UCSD-AML1 (cell line): ENCODE measurements around the gene RAD52.

ENCODE experiments used
- DNase-seq: peaks from one replicate; lab custom pipeline; 2025; ENCODE audit not compliant: unreplicated experiment; lab: John Stamatoyannopoulos, UW

RAD52 gene

DNA sequence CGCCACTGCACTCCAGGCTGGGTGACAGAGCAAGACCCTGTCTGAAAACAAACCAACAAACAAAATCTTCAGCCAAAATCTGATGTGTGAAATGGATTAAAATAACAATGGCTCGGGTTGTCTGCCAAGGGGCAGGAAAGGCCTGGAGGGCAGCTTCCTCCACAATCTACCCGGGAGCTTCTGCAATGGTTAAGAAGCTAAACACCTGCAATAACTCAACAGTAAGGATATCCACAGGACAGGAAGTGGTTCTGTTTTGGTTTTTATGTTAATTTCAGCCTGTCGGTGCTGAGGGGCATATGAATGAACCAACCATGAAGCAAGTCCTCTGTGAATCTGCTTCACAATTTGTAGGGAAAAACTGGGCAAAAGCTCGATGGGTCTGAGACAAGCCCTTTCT, 34.4 kb downstream of the RAD52 start:
- no peak for DNase-seq

GRCh38 chr12:913919-914698, 35.4 kb downstream of the RAD52 start:
- peak; percentile 18 for DNase-seq

DNA sequence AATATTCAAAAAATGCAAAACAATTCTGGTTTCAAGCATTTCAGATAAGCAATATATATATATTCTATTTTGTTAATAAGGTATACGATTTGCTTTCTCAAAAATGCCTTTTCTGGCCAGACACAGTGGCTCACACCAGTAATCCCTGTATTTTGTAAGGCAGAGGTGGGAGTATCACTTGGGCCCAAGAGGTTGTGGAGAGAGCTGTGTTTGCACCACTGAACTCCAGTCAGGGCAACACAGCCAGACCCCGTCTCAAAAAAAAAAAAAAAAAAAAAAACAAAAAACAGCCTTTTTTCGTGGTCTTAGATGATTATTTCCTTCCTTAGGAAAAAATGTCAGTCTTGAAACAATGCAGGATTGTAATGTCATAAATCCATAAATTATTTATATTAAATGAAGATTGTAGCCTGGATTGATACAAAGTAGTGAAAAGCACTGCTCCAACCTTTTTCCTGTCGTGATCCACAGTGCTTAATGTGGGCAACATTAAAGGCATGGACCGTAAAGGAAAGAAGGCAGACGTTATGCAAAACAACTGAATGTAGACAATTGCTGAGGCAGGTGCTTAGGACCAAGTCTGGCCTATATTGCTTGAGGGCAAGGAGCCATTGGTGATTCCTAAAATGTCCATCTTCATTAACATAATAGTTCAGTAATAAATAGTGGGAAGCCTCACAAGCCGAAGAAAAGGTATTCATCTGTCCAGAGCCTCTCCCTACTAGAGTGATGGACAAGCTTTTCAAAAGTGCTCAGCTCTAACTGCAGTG, 36.8 kb downstream of the RAD52 start:
- DNase-seq: no peak

DNA sequence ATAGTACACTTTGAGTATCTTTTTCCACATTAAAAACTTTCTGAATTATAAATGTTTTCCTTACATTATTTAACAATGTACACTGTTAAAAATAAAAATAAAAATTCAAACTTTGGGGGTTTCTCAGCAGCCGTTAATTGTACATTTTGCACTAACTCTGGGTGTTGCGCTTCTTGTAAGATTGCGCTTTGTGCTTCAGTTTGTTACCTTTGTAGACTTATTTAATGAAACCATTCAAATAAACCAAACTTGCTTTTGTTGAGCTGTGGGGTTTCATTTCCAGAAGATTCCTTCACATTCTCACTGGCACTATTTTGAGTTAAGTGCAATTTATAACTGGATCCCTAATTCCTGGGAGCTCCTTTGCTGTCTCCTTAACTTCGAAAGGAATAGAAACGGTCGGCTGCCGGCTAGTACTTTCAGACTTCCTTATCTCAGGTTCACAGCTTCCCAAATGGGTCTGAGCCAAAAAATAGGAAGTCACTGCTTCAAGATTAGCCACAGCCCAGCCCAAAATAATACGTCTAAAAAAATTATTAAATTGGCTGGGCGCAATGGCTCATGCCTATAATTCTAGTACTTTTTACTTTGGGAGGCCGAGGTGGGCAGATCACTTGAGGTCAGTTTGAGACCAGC, 38.2 kb downstream of the RAD52 start:
- peak; percentile 26 for DNase-seq

DNA sequence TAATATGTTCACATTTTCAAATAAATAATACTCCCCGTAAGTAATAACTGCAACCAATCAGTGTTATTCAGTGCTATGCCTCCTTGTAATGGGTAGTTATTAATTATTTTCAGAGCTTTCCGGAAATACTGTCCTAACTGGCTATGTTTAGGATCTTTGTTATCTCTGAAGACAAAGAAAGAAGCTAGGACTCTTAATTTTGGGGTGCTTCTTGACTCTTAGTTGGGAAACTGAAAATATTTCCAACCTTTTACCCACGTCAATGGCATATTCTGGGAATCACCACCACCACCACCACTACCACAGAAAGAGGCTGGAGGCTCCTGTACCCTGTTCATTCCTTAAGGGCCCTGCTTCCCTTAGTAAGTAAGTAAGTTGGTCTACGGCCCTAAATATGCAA, 39.1 kb downstream of the RAD52 start:
- no peak for DNase-seq

- no peak for DNase-seq
Observed at GRCh38 chr12:909861-910260, 39.6 kb downstream of the RAD52 start.

GRCh38 chr12:907413-908185, 41.9 kb downstream of the RAD52 start:
- no peak for DNase-seq

GRCh38 chr12:906062-906585, 43.4 kb downstream of the RAD52 start:
- no peak for DNase-seq

- peak; percentile 32 for DNase-seq
Observed at GRCh38 chr12:905261-906031, 44.0 kb downstream of the RAD52 start.

DNA sequence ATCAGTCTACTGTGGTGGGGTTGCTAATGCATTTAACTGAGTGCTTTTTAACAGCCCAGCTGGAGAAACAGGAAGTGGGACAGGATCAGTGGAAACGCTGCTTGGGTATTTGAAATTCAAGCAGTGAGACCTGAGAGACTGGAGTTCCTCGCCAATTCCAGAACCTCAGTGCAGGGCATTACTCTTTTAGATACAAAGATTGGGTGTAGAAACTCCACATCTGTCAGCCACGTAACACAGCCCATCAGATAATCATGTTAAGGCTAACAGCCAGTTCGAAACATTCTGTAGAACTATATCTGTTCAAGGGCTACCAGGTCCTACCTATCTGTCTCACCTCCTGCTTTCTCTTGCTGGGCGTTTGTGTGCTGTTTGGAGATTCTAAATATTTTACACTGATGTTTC, 45.5 kb downstream of the RAD52 start:
- DNase-seq: no peak

- DNase-seq: no peak
Observed at GRCh38 chr12:903055-903454, 46.4 kb downstream of the RAD52 start.

- no peak for DNase-seq
Observed at GRCh38 chr12:902581-902980, 46.9 kb downstream of the RAD52 start.

DNA sequence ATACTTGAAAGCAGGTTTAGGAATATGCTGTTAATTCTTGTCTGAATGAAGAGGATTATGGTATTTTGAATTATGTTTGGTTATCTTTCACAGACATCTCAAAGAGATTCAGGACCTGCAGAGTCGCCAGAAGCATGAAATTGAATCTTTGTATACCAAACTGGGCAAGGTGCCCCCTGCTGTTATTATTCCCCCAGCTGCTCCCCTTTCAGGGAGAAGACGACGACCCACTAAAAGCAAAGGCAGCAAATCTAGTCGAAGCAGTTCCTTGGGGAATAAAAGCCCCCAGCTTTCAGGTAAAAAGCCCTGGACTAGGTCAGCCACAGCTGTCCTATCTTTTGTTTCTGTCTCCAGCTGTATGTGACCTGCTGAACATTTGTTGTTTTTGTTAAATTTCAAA, 52.1 kb downstream of the RAD52 start:
- DNase-seq: no peak

DNA sequence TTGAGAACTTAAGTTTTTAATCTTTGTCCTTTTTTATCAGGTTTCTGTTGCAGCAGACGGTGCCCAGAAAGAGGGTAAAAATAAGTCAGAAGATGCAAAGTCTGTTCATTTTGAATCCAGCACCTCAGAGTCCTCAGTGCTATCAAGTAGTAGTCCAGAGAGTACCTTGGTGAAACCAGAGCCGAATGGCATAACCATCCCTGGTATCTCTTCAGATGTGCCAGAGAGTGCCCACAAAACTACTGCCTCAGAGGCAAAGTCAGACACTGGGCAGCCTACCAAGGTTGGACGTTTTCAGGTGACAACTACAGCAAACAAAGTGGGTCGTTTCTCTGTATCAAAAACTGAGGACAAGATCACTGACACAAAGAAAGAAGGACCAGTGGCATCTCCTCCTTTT, 53.5 kb downstream of the RAD52 start:
- no peak for DNase-seq

- DNase-seq: no peak
Observed at GRCh38 chr12:894226-894625, 55.3 kb downstream of the RAD52 start.

DNA sequence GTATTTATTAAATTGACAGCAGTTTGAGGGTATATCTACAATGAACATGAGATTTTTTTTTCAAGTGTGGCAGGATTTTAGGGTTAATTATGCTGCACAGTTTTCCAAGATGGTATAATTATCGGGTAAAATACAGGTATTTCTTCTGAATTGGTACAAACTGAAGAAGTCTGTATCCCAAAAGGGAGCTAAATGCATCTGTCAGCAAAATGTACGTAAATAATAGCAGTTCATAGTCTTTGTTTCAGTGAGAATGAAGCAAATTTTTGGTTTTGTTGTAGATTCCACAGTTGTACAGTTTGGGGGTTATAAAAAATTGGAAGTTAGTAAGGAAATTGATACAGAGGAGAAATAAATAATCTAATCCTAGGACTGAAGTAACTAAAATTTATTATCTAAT, 63.3 kb downstream of the RAD52 start:
- no peak for DNase-seq

DNA sequence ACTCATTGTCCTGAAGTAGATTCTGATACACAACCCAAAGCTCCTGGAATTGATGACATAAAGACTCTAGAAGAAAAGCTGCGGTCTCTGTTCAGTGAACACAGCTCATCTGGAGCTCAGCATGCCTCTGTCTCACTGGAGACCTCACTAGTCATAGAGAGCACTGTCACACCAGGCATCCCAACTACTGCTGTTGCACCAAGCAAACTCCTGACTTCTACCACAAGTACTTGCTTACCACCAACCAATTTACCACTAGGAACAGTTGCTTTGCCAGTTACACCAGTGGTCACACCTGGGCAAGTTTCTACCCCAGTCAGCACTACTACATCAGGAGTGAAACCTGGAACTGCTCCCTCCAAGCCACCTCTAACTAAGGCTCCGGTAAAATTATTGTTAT, 63.8 kb downstream of the RAD52 start:
- DNase-seq: no peak

- DNase-seq: no peak
Observed at GRCh38 chr12:884746-885414, 64.6 kb downstream of the RAD52 start.

- no peak for DNase-seq
Observed at GRCh38 chr12:880656-881055, 68.8 kb downstream of the RAD52 start.

DNA sequence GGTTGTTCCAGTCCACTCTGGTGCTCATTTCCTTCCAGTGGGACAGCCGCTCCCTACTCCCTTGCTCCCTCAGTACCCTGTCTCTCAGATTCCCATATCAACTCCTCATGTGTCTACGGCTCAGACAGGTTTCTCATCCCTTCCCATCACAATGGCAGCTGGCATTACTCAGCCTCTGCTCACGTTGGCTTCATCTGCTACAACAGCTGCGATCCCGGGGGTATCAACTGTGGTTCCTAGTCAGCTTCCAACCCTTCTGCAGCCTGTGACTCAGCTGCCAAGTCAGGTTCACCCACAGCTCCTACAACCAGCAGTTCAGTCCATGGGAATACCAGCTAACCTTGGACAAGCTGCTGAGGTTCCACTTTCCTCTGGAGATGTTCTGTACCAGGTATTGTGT, 69.9 kb downstream of the RAD52 start:
- DNase-seq: no peak
